ENCODE measurements around the gene SSR1.

DNA sequence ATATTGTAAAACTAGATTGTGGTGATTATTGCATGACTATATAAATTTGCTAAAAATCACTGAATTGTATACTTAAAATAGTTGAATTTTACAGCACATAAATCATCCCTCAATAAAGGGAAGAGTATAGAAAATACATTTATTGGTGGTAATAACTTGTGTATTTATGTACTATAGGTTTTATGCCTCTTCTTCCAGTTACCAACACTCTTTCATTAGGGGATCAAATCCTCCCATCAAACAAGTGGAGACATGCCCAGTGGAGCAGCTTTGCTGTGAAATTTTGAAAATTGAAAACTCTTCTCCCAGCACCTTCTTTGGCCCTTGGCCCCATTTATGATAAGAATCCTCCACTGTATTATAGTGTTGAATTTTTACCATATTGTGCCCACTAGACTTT lies 10.1 kb upstream of the SSR1 start:
- no peak for TF ChIP-seq POLR2A (IDR thresholded peaks at IDR 0.05)
- TF ChIP-seq, protein P1, sequence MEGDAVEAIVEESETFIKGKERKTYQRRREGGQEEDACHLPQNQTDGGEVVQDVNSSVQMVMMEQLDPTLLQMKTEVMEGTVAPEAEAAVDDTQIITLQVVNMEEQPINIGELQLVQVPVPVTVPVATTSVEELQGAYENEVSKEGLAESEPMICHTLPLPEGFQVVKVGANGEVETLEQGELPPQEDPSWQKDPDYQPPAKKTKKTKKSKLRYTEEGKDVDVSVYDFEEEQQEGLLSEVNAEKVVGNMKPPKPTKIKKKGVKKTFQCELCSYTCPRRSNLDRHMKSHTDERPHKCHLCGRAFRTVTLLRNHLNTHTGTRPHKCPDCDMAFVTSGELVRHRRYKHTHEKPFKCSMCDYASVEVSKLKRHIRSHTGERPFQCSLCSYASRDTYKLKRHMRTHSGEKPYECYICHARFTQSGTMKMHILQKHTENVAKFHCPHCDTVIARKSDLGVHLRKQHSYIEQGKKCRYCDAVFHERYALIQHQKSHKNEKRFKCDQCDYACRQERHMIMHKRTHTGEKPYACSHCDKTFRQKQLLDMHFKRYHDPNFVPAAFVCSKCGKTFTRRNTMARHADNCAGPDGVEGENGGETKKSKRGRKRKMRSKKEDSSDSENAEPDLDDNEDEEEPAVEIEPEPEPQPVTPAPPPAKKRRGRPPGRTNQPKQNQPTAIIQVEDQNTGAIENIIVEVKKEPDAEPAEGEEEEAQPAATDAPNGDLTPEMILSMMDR (IDR thresholded peaks at IDR 0.05): no peak

Measured in thyroid gland (tissue), 4 donors.